Neural crest cell (in vitro differentiated cells): ENCODE results near the gene UBAP1L. TPM values are rescaled to one million over a fixed set of nuclear protein-coding genes. Genes with fewer than 3 reads are reported as not detected.

Experiments used
- DNase-seq: peaks from one replicate; pipeline ENCODE4 v3.0.0; 2021; ENCODE audit warnings: low read depth, mixed read lengths, low spot score
- H3K27ac Mint-ChIP-seq: one replicate; pipeline ENCODE4 v1.8.0; 2021; ENCODE audit warnings: mild to moderate bottlenecking, mixed read lengths; ENCODE audit not compliant: unreplicated experiment
- H3K27me3 Mint-ChIP-seq: 2 replicates; pipeline ENCODE4 v1.8.0; 2021; ENCODE audit warnings: low read depth, mild to moderate bottlenecking, mixed read lengths
- H3K36me3 Mint-ChIP-seq: 2 replicates; pipeline ENCODE4 v1.8.0; 2021; ENCODE audit warnings: low read depth, mild to moderate bottlenecking, mixed read lengths
- H3K4me1 Mint-ChIP-seq: 2 replicates; pipeline ENCODE4 v1.8.0; 2021; ENCODE audit warnings: mixed read lengths
- H3K4me3 Mint-ChIP-seq: one replicate; pipeline ENCODE4 v1.8.0; 2021; ENCODE audit warnings: mild to moderate bottlenecking, mixed read lengths
- H3K9me3 Mint-ChIP-seq: 2 replicates; pipeline ENCODE4 v1.8.0; 2021; ENCODE audit warnings: mixed read lengths
- CTCF ChIP-seq: fragments of 200-600 bp; sonication (generic); conservative IDR thresholded peaks from 2 replicates; pipeline ENCODE4 v1.5.0; 2021; ENCODE audit warnings: antibody characterized with exemption, mild to moderate bottlenecking
- total RNA-seq: library from RNA; stranded (reverse); gene quantifications from 2 replicates; pipeline ENCODE4 v1.2.1, GENCODE V29; 2021

UBAP1L gene
- total RNA-seq, 1 donor from 2014 or later: 3.6 TPM

GRCh38 chr15:65087873-65088642, 26.9 kb downstream of the UBAP1L start:
- Mint-ChIP-seq H3K36me3 (no peaks in the 10 kb centered on the region), H3K27ac (no peak overlapping the region), H3K27me3 (peaks cover 9% of the 10 kb centered on the region), H3K4me1 (peaks cover 38% of the 10 kb centered on the region), H3K9me3 (no peaks in the 10 kb centered on the region), H3K4me3 (no peak overlapping the region)
- DNase-seq: no peak
- TF ChIP-seq CTCF: no peak

GRCh38 chr15:65087411-65087810, 27.6 kb downstream of the UBAP1L start:
- no peak overlapping the region for H3K4me3 Mint-ChIP-seq
- H3K36me3 Mint-ChIP-seq: no peaks in the 10 kb centered on the region
- H3K27me3 Mint-ChIP-seq: peaks cover 9% of the 10 kb centered on the region
- H3K27ac Mint-ChIP-seq: no peak overlapping the region
- peaks cover 44% of the 10 kb centered on the region for H3K4me1 Mint-ChIP-seq
- no peak for DNase-seq
- no peak for TF ChIP-seq CTCF
- H3K9me3 Mint-ChIP-seq: no peaks in the 10 kb centered on the region

GRCh38 chr15:65086680-65087111, 28.3 kb downstream of the UBAP1L start:
- H3K36me3 Mint-ChIP-seq: no peaks in the 10 kb centered on the region
- H3K4me3 Mint-ChIP-seq: no peak overlapping the region
- H3K4me1 Mint-ChIP-seq: peaks cover 51% of the 10 kb centered on the region
- H3K27me3 Mint-ChIP-seq: peaks cover 10% of the 10 kb centered on the region
- H3K9me3 Mint-ChIP-seq: no peaks in the 10 kb centered on the region
- H3K27ac Mint-ChIP-seq: peak overlapping the region; percentile 46
- TF ChIP-seq CTCF: peak; percentile 3
- no peak for DNase-seq

- Mint-ChIP-seq H3K4me1 (peaks cover 57% of the 10 kb centered on the region), H3K9me3 (no peaks in the 10 kb centered on the region), H3K36me3 (no peaks in the 10 kb centered on the region), H3K4me3 (no peak overlapping the region), H3K27ac (peak overlapping the region; percentile 66), H3K27me3 (peaks cover 11% of the 10 kb centered on the region)
- DNase-seq: no peak
- peak; percentile 55 for TF ChIP-seq CTCF
Measured at GRCh38 chr15:65085990-65086679, 28.9 kb downstream of the UBAP1L start.

GRCh38 chr15:65085207-65085753, 29.7 kb downstream of the UBAP1L start:
- Mint-ChIP-seq H3K36me3 (no peaks in the 10 kb centered on the region), H3K4me3 (no peak overlapping the region), H3K27ac (no peak overlapping the region), H3K4me1 (peaks cover 63% of the 10 kb centered on the region), H3K27me3 (peaks cover 13% of the 10 kb centered on the region), H3K9me3 (no peaks in the 10 kb centered on the region)
- no peak for DNase-seq
- no peak for TF ChIP-seq CTCF
